IMR-90 (cell line): ENCODE results near the gene ELOVL5. TPM values are rescaled to one million over a fixed set of nuclear protein-coding genes. Genes with fewer than 3 reads are reported as not detected.

Experiments
- ATAC-seq: fragments of 200-7000 bp; cut with Tn5 transposase; 2 replicates; pipeline ENCODE4 v1.9.1; 2020; ENCODE audit warnings: low read depth, mild to moderate bottlenecking, moderate library complexity
- BruUV-seq: library from RNA; stranded (reverse); fragments of 400-500 nt; replicated peaks from 2 replicates; lab custom pipeline; 2021; lab: Mats Ljungman, UMichigan
- CTCF ChIA-PET: fragments of 300-600 bp; formaldehyde crosslinking; extraction: SDS; loops from one replicate; lab custom pipeline; 2021; ENCODE audit warnings: antibody characterized with exemption; lab: Yijun Ruan, JAX
- POLR2A ChIA-PET: fragments of 300-600 bp; sonication (Branson Sonifier 250); formaldehyde crosslinking; loops from one replicate; lab custom pipeline; 2022; ENCODE audit warnings: antibody characterized with exemption; ENCODE audit not compliant: unreplicated experiment; lab: Charles Lee
- DNase-seq: peaks from one replicate; pipeline ENCODE4 v3.0.0; 2013
- H2AFZ ChIP-seq: replicated peaks from 2 replicates; pipeline ENCODE3; 2013; ENCODE audit warnings: low read length, mild to moderate bottlenecking; ENCODE audit not compliant: poor library complexity
- H2AK5ac ChIP-seq: 2 replicates; pipeline ENCODE4 v1.6.1; 2013; ENCODE audit warnings: low read depth, low read length, inconsistent platforms
- H2AK9ac ChIP-seq: replicated peaks from 2 replicates; pipeline ENCODE3; 2013; ENCODE audit warnings: mild to moderate bottlenecking, low read depth, low read length, moderate library complexity; ENCODE audit not compliant: poor library complexity
- H2BK120ac ChIP-seq: 2 replicates; pipeline ENCODE4 v1.6.1; 2013; ENCODE audit warnings: low read depth, low read length, inconsistent platforms
- H2BK15ac ChIP-seq: 3 replicates; pipeline ENCODE4 v1.6.1; 2013; ENCODE audit warnings: low read depth, low read length, inconsistent platforms
- H2BK20ac ChIP-seq: 2 replicates; pipeline ENCODE4 v1.6.1; 2013; ENCODE audit warnings: low read depth, mild to moderate bottlenecking, inconsistent platforms, low read length, moderate library complexity
- H2BK5ac ChIP-seq: 2 replicates; pipeline ENCODE4 v1.6.1; 2013; ENCODE audit warnings: mild to moderate bottlenecking, low read depth, low read length, inconsistent platforms; ENCODE audit not compliant: poor library complexity, severe bottlenecking
- H3K14ac ChIP-seq: replicated peaks from 2 replicates; pipeline ENCODE4 v1.6.1; 2013; ENCODE audit warnings: low read depth, low read length, inconsistent platforms
- H3K18ac ChIP-seq: 2 replicates; pipeline ENCODE4 v1.6.1; 2013; ENCODE audit warnings: low read depth, low read length, control low read depth
- H3K23ac ChIP-seq: 2 replicates; pipeline ENCODE4 v1.6.1; 2013; ENCODE audit warnings: low read depth, low read length, inconsistent platforms
- H3K27ac ChIP-seq: 2 replicates; pipeline ENCODE4 v1.5.1; 2013; ENCODE audit warnings: mild to moderate bottlenecking, control low read depth, low read length; ENCODE audit not compliant: insufficient read depth
- H3K27me3 ChIP-seq: 2 replicates; pipeline ENCODE4 v1.6.1; 2013; ENCODE audit warnings: low read length; ENCODE audit not compliant: control insufficient read depth, insufficient read depth
- H3K36me3 ChIP-seq: 2 replicates; pipeline ENCODE4 v1.6.1; 2013; ENCODE audit warnings: low read length, mixed read lengths; ENCODE audit not compliant: control insufficient read depth, insufficient read depth
- H3K4ac ChIP-seq: 2 replicates; pipeline ENCODE4 v1.6.1; 2013; ENCODE audit warnings: low read depth, low read length, inconsistent platforms
- H3K4me1 ChIP-seq: 2 replicates; pipeline ENCODE4 v1.6.1; 2013; ENCODE audit warnings: low read length, mixed read lengths; ENCODE audit not compliant: control insufficient read depth, insufficient read depth
- H3K4me2 ChIP-seq: 2 replicates; pipeline ENCODE4 v1.6.1; 2013; ENCODE audit warnings: low read depth, mild to moderate bottlenecking, control low read depth, low read length, moderate library complexity
- H3K4me3 ChIP-seq: 2 replicates; pipeline ENCODE4 v1.5.1; 2013; ENCODE audit warnings: low read depth, mild to moderate bottlenecking, control low read depth, low read length, moderate library complexity; ENCODE audit not compliant: insufficient read depth
- H3K56ac ChIP-seq: 2 replicates; pipeline ENCODE4 v1.6.1; 2013; ENCODE audit warnings: low read length, inconsistent platforms; ENCODE audit not compliant: insufficient read depth; ENCODE audit errors: extremely low read depth
- H3K79me1 ChIP-seq, 2 experiments: 2 replicates each; pipeline ENCODE4 v1.6.1; 2013; ENCODE audit warnings: low read length in 2 of 2, inconsistent platforms in 1 of 2, low read depth in 1 of 2
- H3K9ac ChIP-seq: 2 replicates; pipeline ENCODE4 v1.6.1; 2013; ENCODE audit warnings: low read depth, low read length, control low read depth
- H3K9me1 ChIP-seq: 2 replicates; pipeline ENCODE4 v1.6.1; 2013; ENCODE audit warnings: low read length, inconsistent platforms; ENCODE audit not compliant: insufficient read depth
- H3K9me3 ChIP-seq: 2 replicates; pipeline ENCODE4 v1.6.1; 2013; ENCODE audit warnings: low read length; ENCODE audit not compliant: control insufficient read depth, insufficient read depth
- H4K20me1 ChIP-seq: 2 replicates; pipeline ENCODE4 v1.6.1; 2013; ENCODE audit warnings: low read length, inconsistent platforms; ENCODE audit not compliant: insufficient read depth
- H4K5ac ChIP-seq: 2 replicates; pipeline ENCODE4 v1.6.1; 2013; ENCODE audit warnings: mild to moderate bottlenecking, low read depth, low read length, control low read depth
- H4K8ac ChIP-seq, 2 experiments: 2 replicates each; pipeline ENCODE4 v1.6.1; 2013; ENCODE audit warnings: low read depth in 2 of 2, low read length in 2 of 2, control low read depth in 1 of 2, inconsistent platforms in 1 of 2
- H4K91ac ChIP-seq: 2 replicates; pipeline ENCODE4 v1.6.1; 2013; ENCODE audit warnings: low read depth, low read length, inconsistent platforms; ENCODE audit not compliant: insufficient read depth
- BHLHE40 ChIP-seq: fragments of 150-350 bp; IDR thresholded peaks from 2 replicates; pipeline ENCODE4 v1.6.1; 2016; ENCODE audit warnings: mild to moderate bottlenecking, low read depth, low read length
- CEBPB ChIP-seq: IDR thresholded peaks from 2 replicates; pipeline ENCODE4 v1.6.1; 2012; ENCODE audit warnings: low read depth, low read length, improper control_type of control experiment
- CHD1 ChIP-seq: IDR thresholded peaks from 2 replicates; pipeline ENCODE4 v1.6.1; 2012; ENCODE audit warnings: low read depth, low read length, improper control_type of control experiment
- FOS ChIP-seq: fragments of 150-350 bp; IDR thresholded peaks from 2 replicates; pipeline ENCODE4 v1.6.1; 2016; ENCODE audit warnings: low read depth, low read length
- MAFK ChIP-seq: IDR thresholded peaks from 2 replicates; pipeline ENCODE4 v1.6.1; 2012; ENCODE audit warnings: low read depth, low read length, improper control_type of control experiment
- MAZ ChIP-seq: IDR thresholded peaks from 2 replicates; pipeline ENCODE4 v1.6.1; 2012; ENCODE audit warnings: low read depth, mild to moderate bottlenecking, low read length, improper control_type of control experiment, moderate library complexity, borderline replicate concordance
- MXI1 ChIP-seq: IDR thresholded peaks from 2 replicates; pipeline ENCODE4 v1.6.1; 2012; ENCODE audit warnings: low read depth, mild to moderate bottlenecking, low read length, moderate library complexity, borderline replicate concordance
- NFE2L2 ChIP-seq: fragments of 150-350 bp; IDR thresholded peaks from 2 replicates; pipeline ENCODE4 v1.6.1; 2016; ENCODE audit warnings: low read depth, mild to moderate bottlenecking, low read length
- POLR2A ChIP-seq: IDR thresholded peaks from 2 replicates; pipeline ENCODE4 v1.6.1; 2012; ENCODE audit warnings: mild to moderate bottlenecking, low read depth, low read length
- RAD21 ChIP-seq: IDR thresholded peaks from 2 replicates; pipeline ENCODE4 v1.6.1; 2012; ENCODE audit warnings: low read length, improper control_type of control experiment
- RCOR1 ChIP-seq: IDR thresholded peaks from 2 replicates; pipeline ENCODE4 v1.6.1; 2012; ENCODE audit warnings: mild to moderate bottlenecking, low read length, improper control_type of control experiment; ENCODE audit not compliant: insufficient replicate concordance
- RFX5 ChIP-seq: IDR thresholded peaks from 2 replicates; pipeline ENCODE4 v1.8.0; 2012; ENCODE audit warnings: low read depth, mild to moderate bottlenecking, low read length, moderate library complexity
- SMC3 ChIP-seq: fragments of 150-350 bp; IDR thresholded peaks from 2 replicates; pipeline ENCODE4 v1.6.1; 2016; ENCODE audit warnings: low read depth, mild to moderate bottlenecking, antibody characterized with exemption, low read length, moderate library complexity
- WGBS, 2 experiments: methylation state at CpG; one replicate each; pipeline versions ENCODE4 v1.1.5 to v1.1.7; 2013; ENCODE audit warnings: missing lambda C conversion rate in 2 of 2; ENCODE audit not compliant: insufficient read length in 1 of 2; ENCODE audit errors: extremely low coverage in 2 of 2; 5-methylcytosine and 5-hydroxymethylcytosine counted together
- dilution Hi-C: fragments of 300-500 bp; cut with HindIII; formaldehyde crosslinking; loops from one replicate; pipeline ENCODE4 v1.14.3; 2018; ENCODE audit warnings: low sequenced_read_pairs; ENCODE audit not compliant: unreplicated experiment
- in situ Hi-C: fragments of 300-500 bp; cut with MboI; formaldehyde crosslinking; loops from 3 replicates; pipeline ENCODE4 v1.14.3; 2019; ENCODE audit warnings: low sequenced_read_pairs, inconsistent platforms, mixed read lengths
- intact Hi-C: fragments of 100-400 bp; cut with micrococcal nuclease; formaldehyde crosslinking; loops from 2 replicates; pipeline ENCODE4 v1.10.0; 2022
- polyA plus RNA-seq, 3 experiments: library from polyadenylated mRNA; depleted of rRNA; stranded (reverse); fragments of >200 nt; gene quantifications; 2 replicates each; pipeline ENCODE4 v1.2.3, GENCODE V29; 2012; ENCODE audit warnings: low replicate concordance in 1 of 3
- total RNA-seq: library from RNA; depleted of rRNA; stranded (reverse); fragments of >200 nt; gene quantifications from 2 replicates; pipeline ENCODE4 v1.2.3, GENCODE V29; 2012
- TF ChIP-seq, protein P1 (sequence below): fragments of 150-350 bp; IDR thresholded peaks from 2 replicates; pipeline ENCODE4 v1.6.1; 2017; ENCODE audit warnings: mild to moderate bottlenecking, antibody characterized with exemption, low read length, low read depth
- TF ChIP-seq, protein P2 (sequence below): conservative IDR thresholded peaks from 2 replicates; pipeline ENCODE4 v1.5.1; 2012; ENCODE audit warnings: mild to moderate bottlenecking, low read depth, low read length, improper control_type of control experiment
- TF ChIP-seq, protein P3 (sequence below): fragments of 150-350 bp; IDR thresholded peaks from 2 replicates; pipeline ENCODE4 v1.6.1; 2016; ENCODE audit warnings: low read depth, mild to moderate bottlenecking, low read length, moderate library complexity, borderline replicate concordance

Gene ELOVL5
- total and polyA plus RNA-seq, 2 of the 4 experiments (the other 2 are of a cell fraction), result 32.1 to 42.3 TPM

DNA sequence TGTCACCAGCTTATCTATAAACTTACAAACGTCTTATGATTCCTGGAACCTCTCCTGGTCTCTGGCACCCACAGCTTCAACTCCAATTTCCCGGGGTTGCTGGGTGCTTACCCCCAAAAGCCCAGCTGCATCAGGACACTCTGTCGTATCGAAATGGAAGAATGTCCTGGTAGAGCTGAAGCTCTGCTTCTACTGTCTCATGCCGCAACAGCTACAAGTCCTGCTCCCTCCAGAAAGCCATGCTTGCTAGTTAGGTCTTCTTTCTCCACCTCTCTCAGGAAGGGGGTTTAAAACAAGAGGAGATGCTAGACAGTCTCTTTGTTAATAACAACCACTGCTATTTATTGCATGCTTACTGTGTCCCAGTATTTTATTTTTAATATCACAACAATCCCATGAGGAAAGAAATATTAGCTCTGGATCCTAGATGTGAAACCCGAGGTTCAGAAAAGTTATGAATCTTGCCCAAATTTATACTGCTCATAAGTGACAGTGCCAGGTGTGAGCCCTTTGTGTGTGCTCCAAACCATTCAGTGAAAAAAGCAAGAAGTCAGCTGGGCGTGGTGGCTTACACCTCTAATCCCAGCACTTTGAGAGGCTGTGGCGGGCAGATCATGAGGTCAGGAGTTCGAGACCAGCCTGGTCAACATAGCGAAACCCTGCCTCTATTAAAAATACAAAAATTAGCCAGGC is 117.8 kb downstream of the ELOVL5 start:
- no peak overlapping the region for H2BK20ac ChIP-seq
- H3K9ac ChIP-seq, result no peak overlapping the region
- DNase-seq (no peak), ATAC-seq (no peak)
- no peak overlapping the region for H2BK15ac ChIP-seq
- no peak overlapping the region for H2AFZ ChIP-seq
- dilution Hi-C loops (no loop called here), intact Hi-C loops (no loop called here), in situ Hi-C loops (no loop called here)
- no peaks in the 10 kb centered on the region for H3K79me1 ChIP-seq
- H4K8ac ChIP-seq, result no peak overlapping the region
- no peak overlapping the region for H3K4ac ChIP-seq
- H3K56ac ChIP-seq, result no peak overlapping the region
- no peaks in the 10 kb centered on the region for H3K9me3 ChIP-seq
- ChIA-PET POLR2A (no interaction called here), CTCF (no interaction called here)
- BruUV-seq, result no TSS peak
- no peak overlapping the region for H4K5ac ChIP-seq
- no peak overlapping the region for H3K23ac ChIP-seq
- H3K4me1 ChIP-seq, result no peaks in the 10 kb centered on the region
- H2AK9ac ChIP-seq, result no peak overlapping the region
- no peaks in the 10 kb centered on the region for H3K36me3 ChIP-seq
- H4K20me1 ChIP-seq, result no peaks in the 10 kb centered on the region
- WGBS, 2 experiments, result 60% methylated on average over 1 of the region's 10 CpGs; no CpG with 5 or more reads in 1 of the 2 experiments
- peaks cover 19% of the 10 kb centered on the region for H3K27me3 ChIP-seq
- H3K14ac ChIP-seq, result no peak overlapping the region
- no peak overlapping the region for H3K4me3 ChIP-seq
- no peak overlapping the region for H3K27ac ChIP-seq
- no peak overlapping the region for H2AK5ac ChIP-seq
- H3K4me2 ChIP-seq, result no peak overlapping the region
- H2BK5ac ChIP-seq, result no peak overlapping the region
- H3K9me1 ChIP-seq, result no peaks in the 10 kb centered on the region
- H4K91ac ChIP-seq, result no peak overlapping the region
- TF ChIP-seq RFX5, result no peak
- TF ChIP-seq, protein P1, sequence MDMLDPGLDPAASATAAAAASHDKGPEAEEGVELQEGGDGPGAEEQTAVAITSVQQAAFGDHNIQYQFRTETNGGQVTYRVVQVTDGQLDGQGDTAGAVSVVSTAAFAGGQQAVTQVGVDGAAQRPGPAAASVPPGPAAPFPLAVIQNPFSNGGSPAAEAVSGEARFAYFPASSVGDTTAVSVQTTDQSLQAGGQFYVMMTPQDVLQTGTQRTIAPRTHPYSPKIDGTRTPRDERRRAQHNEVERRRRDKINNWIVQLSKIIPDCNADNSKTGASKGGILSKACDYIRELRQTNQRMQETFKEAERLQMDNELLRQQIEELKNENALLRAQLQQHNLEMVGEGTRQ, result no peak
- no peak for TF ChIP-seq MXI1
- TF ChIP-seq BHLHE40, result no peak
- no peak for TF ChIP-seq CHD1
- TF ChIP-seq, protein P2, sequence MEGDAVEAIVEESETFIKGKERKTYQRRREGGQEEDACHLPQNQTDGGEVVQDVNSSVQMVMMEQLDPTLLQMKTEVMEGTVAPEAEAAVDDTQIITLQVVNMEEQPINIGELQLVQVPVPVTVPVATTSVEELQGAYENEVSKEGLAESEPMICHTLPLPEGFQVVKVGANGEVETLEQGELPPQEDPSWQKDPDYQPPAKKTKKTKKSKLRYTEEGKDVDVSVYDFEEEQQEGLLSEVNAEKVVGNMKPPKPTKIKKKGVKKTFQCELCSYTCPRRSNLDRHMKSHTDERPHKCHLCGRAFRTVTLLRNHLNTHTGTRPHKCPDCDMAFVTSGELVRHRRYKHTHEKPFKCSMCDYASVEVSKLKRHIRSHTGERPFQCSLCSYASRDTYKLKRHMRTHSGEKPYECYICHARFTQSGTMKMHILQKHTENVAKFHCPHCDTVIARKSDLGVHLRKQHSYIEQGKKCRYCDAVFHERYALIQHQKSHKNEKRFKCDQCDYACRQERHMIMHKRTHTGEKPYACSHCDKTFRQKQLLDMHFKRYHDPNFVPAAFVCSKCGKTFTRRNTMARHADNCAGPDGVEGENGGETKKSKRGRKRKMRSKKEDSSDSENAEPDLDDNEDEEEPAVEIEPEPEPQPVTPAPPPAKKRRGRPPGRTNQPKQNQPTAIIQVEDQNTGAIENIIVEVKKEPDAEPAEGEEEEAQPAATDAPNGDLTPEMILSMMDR, result no peak
- TF ChIP-seq, protein P3, sequence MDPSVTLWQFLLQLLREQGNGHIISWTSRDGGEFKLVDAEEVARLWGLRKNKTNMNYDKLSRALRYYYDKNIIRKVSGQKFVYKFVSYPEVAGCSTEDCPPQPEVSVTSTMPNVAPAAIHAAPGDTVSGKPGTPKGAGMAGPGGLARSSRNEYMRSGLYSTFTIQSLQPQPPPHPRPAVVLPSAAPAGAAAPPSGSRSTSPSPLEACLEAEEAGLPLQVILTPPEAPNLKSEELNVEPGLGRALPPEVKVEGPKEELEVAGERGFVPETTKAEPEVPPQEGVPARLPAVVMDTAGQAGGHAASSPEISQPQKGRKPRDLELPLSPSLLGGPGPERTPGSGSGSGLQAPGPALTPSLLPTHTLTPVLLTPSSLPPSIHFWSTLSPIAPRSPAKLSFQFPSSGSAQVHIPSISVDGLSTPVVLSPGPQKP, result no peak
- no peak for TF ChIP-seq POLR2A
- TF ChIP-seq MAFK, result no peak
- TF ChIP-seq SMC3, result no peak
- no peak for TF ChIP-seq RAD21
- no peak for TF ChIP-seq MAZ
- no peak for TF ChIP-seq CEBPB
- TF ChIP-seq FOS, result no peak
- TF ChIP-seq RCOR1, result no peak
- no peak for TF ChIP-seq NFE2L2
- no peak overlapping the region for H2BK120ac ChIP-seq
- H3K18ac ChIP-seq, result no peak overlapping the region
